ENCODE data around the gene MPND. TPM values are rescaled to one million over a fixed set of nuclear protein-coding genes. Genes with fewer than 3 reads are reported as not detected.

The MPND gene
- total and polyA plus RNA-seq, 2 of the 13 experiments (the other 11 are each of a cell fraction or from before 2014, with no cell fraction given), result 10.8 to 15.8 TPM

GRCh38 chr19:4390567-4391305 is 47.4 kb downstream of the MPND start (continued):
- TF ChIP-seq, protein P1, sequence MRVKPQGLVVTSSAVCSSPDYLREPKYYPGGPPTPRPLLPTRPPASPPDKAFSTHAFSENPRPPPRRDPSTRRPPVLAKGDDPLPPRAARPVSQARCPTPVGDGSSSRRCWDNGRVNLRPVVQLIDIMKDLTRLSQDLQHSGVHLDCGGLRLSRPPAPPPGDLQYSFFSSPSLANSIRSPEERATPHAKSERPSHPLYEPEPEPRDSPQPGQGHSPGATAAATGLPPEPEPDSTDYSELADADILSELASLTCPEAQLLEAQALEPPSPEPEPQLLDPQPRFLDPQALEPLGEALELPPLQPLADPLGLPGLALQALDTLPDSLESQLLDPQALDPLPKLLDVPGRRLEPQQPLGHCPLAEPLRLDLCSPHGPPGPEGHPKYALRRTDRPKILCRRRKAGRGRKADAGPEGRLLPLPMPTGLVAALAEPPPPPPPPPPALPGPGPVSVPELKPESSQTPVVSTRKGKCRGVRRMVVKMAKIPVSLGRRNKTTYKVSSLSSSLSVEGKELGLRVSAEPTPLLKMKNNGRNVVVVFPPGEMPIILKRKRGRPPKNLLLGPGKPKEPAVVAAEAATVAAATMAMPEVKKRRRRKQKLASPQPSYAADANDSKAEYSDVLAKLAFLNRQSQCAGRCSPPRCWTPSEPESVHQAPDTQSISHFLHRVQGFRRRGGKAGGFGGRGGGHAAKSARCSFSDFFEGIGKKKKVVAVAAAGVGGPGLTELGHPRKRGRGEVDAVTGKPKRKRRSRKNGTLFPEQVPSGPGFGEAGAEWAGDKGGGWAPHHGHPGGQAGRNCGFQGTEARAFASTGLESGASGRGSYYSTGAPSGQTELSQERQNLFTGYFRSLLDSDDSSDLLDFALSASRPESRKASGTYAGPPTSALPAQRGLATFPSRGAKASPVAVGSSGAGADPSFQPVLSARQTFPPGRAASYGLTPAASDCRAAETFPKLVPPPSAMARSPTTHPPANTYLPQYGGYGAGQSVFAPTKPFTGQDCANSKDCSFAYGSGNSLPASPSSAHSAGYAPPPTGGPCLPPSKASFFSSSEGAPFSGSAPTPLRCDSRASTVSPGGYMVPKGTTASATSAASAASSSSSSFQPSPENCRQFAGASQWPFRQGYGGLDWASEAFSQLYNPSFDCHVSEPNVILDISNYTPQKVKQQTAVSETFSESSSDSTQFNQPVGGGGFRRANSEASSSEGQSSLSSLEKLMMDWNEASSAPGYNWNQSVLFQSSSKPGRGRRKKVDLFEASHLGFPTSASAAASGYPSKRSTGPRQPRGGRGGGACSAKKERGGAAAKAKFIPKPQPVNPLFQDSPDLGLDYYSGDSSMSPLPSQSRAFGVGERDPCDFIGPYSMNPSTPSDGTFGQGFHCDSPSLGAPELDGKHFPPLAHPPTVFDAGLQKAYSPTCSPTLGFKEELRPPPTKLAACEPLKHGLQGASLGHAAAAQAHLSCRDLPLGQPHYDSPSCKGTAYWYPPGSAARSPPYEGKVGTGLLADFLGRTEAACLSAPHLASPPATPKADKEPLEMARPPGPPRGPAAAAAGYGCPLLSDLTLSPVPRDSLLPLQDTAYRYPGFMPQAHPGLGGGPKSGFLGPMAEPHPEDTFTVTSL (CRISPR knock-in tag; IDR thresholded peaks at IDR 0.05; ENCODE audit: borderline replicate concordance), result peak; percentile 66; the same call in 1 of the 2 replicates
- TF ChIP-seq ZNF335 (CRISPR knock-in tag; IDR thresholded peaks at IDR 0.05) (0 out of 2 replicates have a peak, but pooled peaks have one; percentile 43), TCF12 (IDR thresholded peaks at IDR 0.05) (no peak), TCF12 (CRISPR knock-in tag; IDR thresholded peaks at IDR 0.05) (peak; percentile 73; the same call in 1 of the 2 replicates), ZNF362 (CRISPR knock-in tag; IDR thresholded peaks at IDR 0.05; ENCODE audit: borderline replicate concordance) (peak; percentile 47; the same call in 1 of the 2 replicates), SP5 (CRISPR knock-in tag; IDR thresholded peaks at IDR 0.05; ENCODE audit: borderline replicate concordance, low read depth) (0 out of 2 replicates have a peak, but pooled peaks have one; percentile 46), PAWR (CRISPR knock-in tag; IDR thresholded peaks at IDR 0.05; ENCODE audit: borderline replicate concordance) (no peak), SAFB2 (CRISPR knock-in tag; IDR thresholded peaks at IDR 0.05; ENCODE audit: borderline replicate concordance, low read depth) (no peak), ZNF121 (CRISPR knock-in tag; IDR thresholded peaks at IDR 0.05) (peak; percentile 47; the same call in 1 of the 2 replicates), THRA (CRISPR knock-in tag; IDR thresholded peaks at IDR 0.05; ENCODE audit: borderline replicate concordance) (peak; percentile 95), KMT2A (CRISPR knock-in tag; IDR thresholded peaks at IDR 0.05) (peak; percentile 82), ETS1 (CRISPR knock-in tag; IDR thresholded peaks at IDR 0.05) (no peak), USF2 (IDR thresholded peaks at IDR 0.05; ENCODE audit: low read depth, low read length) (peak; percentile 82), USF2 (CRISPR knock-in tag; IDR thresholded peaks at IDR 0.05; ENCODE audit: borderline replicate concordance) (peak; percentile 86; the same call in 1 of the 2 replicates)
- TF ChIP-seq, protein P2, sequence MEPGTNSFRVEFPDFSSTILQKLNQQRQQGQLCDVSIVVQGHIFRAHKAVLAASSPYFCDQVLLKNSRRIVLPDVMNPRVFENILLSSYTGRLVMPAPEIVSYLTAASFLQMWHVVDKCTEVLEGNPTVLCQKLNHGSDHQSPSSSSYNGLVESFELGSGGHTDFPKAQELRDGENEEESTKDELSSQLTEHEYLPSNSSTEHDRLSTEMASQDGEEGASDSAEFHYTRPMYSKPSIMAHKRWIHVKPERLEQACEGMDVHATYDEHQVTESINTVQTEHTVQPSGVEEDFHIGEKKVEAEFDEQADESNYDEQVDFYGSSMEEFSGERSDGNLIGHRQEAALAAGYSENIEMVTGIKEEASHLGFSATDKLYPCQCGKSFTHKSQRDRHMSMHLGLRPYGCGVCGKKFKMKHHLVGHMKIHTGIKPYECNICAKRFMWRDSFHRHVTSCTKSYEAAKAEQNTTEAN (CRISPR knock-in tag; conservative IDR thresholded peaks at IDR 0.05), result peak; percentile 70

All from HepG2 (cell line).